GM12872 (cell line): ENCODE results near the gene MAPKAPK3.

Experiments
- CTCF ChIP-seq: IDR thresholded peaks from 3 replicates; pipeline ENCODE4 v1.5.1; 2011; ENCODE audit warnings: low read depth, mild to moderate bottlenecking, low read length, moderate library complexity; ENCODE audit not compliant: insufficient read depth

Gene MAPKAPK3

GRCh38 chr3:50620420-50620819 lies 3.5 kb downstream of the MAPKAPK3 start:
- 0 out of 3 replicates have a peak, but pooled peaks have one; percentile 9 for TF ChIP-seq CTCF

GRCh38 chr3:50620820-50621219 lies 3.9 kb downstream of the MAPKAPK3 start:
- no peak for TF ChIP-seq CTCF

GRCh38 chr3:50622881-50623280 lies 5.9 kb downstream of the MAPKAPK3 start:
- TF ChIP-seq CTCF = no peak

GRCh38 chr3:50623840-50624474 lies 7.0 kb downstream of the MAPKAPK3 start:
- no peak for TF ChIP-seq CTCF

DNA sequence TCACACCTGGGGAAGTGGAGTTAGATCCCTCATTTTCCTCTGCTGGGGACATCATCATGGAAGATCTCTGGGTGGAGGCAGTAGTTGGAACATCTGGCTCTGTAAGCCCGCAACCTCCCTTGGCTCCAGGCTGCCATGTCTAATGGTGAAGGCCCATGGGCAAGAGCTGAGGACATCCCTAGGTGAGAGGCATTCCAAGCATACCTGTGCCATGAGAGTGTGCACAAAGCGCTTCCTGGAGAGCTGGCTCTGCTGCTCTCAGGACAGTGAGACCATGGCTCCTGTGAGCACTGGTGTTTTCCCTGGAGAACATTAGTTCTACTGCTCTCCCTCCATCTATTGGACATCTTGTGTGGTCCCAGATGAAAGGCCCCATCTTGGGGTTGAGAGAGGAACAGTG lies 7.7 kb downstream of the MAPKAPK3 start:
- no peak for TF ChIP-seq CTCF

DNA sequence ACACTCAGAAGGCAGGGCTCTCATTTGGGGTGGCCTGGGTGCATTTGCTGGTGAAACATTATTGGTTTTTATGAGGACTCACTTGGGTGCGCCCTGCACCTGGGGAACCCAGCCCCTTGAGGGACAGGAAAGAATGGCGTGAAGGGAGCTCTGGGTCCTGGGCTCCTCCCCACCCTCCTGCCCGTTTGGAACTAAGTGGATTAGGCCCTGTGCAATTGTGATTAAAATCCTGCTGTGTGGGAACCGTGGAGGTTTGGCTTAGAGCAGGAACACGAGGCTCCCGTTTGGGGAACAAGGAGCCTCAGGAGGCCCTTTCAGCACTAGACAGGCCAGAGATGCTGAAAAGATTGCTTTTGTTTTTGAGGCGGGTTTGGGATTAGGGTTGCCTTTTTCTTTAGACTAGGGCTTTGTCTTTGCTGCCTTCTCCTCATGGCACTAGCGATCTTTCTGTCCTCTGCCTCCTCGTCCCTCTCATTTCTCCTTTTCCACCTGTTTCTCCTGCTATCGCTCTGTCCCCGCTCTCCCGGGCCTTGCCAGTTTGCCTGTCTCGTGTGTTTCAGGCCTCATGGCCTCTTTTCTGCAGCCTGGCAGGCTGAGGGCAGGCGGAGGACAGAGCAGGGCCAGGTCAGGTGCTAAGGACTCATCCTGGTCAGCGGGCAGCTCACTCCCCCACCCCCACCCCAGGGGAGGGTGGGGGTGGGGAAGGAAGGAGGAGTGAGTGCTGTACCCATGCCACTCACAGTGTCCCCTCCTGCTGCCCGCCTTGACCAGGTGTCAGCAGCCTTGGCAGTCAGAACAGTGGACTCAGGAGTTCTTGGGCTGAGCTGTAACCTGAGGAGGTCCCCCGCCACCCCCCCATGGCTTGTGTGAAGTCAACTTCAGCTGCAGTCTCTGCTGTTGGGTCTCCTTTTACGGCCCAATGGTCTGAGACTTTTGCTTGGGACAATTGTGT lies 8.6 kb downstream of the MAPKAPK3 start:
- no peak for TF ChIP-seq CTCF

DNA sequence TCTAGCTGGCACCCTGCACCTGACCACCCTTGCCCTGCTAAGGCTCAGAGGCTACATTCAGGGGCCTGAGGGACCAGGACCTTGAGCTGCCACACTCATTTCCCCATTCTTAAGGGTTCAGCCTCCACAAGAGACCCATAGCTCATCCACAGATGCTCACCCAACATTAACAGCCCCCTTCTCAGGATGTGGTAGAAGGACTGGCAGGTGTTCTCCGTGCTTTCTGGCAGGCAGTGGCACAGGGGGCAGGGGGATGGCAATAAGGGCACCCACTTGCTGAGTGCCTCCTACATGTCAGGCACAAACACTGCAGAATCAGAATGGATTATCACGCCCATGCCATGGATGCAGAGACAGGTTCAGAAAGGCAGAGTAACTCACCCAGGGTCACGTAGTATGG lies 9.4 kb downstream of the MAPKAPK3 start:
- TF ChIP-seq CTCF = no peak
